NCI-H82 (cell line): ENCODE measurements around the gene TFRC.
"Not testable (repeated sequence)": the region's sequence is repeated elsewhere in the genome, so short reads cannot be mapped to it uniquely, and the experiment has no call there.

Source experiments
- DNase-seq: peaks from one replicate; lab custom pipeline; 2025; lab: John Stamatoyannopoulos, UW

Gene TFRC

DNA sequence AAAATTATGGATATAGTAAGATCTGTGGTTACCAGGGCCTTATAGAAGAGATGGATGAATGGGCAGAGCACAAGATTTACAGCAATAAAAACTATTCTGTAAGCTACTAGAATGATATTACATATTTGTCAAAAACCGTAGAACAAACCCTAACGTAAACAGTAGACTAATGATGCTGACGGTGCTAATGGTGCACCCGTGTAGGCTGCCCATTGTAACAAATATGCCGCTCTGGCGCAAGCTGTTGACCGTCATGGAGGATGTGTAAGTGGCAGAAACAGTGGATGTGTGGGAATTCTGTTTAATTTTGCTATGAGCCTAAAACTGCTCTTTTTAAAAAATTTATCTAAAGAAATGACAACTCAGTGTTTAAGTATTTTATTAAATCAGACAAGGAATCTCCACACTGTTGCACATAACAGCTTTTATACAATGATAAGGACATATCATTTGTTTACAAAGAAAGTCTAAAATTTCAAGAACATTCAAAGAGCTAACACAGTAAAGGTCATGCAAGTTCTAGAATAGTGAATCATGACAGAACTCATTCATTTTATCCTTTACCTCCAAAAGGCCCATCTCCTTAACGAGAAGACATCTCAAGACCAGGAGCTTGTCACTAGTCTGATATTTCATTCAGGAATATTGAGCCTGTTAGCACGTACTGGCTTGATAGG, 32.8 kb downstream of the TFRC start:
- DNase-seq = no peak

DNA sequence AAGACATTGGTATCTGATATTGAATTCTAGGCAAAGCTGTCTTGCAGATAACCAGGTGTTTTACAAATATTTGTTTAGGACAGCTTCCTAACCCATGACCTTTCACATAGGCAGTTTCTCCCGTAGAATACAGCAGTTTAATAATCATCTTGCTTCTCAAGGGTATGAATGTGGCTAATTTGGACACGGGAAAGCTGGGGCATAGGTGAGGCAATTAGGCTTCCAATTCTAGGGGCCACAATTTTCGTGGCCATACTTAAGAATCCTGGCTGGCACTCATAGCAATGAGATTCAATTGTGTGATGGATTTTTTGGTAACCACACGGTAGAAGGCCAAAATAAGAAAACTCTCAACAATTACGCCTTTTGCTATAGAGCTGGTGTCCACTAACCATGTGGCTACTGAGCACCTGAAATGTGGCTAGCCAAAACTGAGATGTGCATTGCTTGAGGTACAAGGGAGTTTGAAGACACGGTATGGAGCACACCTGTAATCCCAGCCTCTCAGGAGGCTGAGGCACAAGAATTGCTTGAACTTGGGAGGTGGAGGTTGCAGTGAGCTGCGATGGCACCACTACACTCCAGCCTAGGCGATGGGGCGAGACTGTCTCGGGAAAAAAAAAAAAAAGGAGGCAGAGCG, 34.4 kb downstream of the TFRC start:
- peak; percentile 38 for DNase-seq

GRCh38 chr3:196044513-196044912, 37.4 kb downstream of the TFRC start:
- DNase-seq = no peak

- no peak for DNase-seq
These were observed 39.2 kb downstream of the TFRC start for GRCh38 chr3:196042673-196043072.

GRCh38 chr3:196039359-196039758, 42.5 kb downstream of the TFRC start:
- no peak for DNase-seq

DNA sequence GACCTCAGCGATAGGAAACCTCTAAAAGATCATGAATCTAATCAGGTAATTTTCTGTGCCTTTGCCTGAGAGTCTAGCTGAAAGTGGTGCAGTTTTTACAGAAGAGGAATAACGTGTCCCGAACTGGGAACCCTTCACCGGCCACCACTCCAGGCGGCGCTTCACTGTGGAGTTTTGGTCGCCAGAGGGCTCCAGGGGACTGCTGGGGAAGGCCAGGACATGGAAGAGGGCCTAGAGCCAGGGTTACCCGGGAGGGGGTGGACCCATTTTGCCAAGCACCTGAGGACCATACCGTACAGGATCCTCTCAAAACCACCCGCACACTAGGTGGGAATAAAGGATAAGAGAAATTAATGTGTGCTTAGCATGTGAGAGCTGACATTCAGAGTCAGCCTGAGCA, 55.8 kb downstream of the TFRC start:
- DNase-seq = not testable (repeated sequence)

DNA sequence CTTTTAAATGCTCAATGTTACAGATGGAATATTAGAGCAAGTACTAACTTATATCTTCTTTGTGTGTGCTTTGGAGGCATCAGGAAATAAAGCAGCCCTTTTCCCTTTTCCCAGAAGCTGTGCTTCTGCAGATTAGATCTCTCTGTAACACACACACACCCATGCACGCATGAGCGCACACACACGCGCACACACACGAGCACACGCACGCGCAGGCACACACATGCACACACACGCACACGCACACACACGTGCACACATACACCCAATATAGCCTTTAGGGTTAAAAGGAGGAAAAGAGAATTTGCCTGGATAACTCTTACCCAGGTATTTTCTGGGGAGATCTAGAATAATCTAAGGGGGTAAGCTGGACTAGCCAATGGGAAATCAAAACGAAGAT, 56.9 kb downstream of the TFRC start:
- no peak for DNase-seq

- no peak for DNase-seq
These were observed 57.9 kb downstream of the TFRC start for GRCh38 chr3:196023947-196024346.

DNA sequence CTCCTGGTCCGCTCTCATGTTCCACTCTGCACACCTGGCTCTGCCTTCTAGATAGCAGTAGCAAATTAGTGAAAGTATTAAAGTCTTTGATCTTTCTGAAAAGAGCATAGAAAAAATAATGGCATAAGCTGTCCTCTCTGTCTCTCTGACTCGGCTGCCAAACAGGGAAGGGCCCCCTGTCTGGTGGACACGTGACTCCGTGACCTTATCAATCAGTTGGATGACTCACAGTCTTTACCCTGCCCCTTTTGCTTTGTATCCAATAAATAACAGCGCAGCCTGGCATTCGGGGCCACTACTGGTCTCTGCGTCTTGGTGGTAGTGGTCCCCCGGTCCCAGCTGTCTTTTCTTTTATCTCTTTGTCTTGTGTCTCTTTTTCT, 59.4 kb downstream of the TFRC start:
- not testable (repeated sequence) for DNase-seq

GRCh38 chr3:196020373-196020772, 61.5 kb downstream of the TFRC start:
- no peak for DNase-seq

DNA sequence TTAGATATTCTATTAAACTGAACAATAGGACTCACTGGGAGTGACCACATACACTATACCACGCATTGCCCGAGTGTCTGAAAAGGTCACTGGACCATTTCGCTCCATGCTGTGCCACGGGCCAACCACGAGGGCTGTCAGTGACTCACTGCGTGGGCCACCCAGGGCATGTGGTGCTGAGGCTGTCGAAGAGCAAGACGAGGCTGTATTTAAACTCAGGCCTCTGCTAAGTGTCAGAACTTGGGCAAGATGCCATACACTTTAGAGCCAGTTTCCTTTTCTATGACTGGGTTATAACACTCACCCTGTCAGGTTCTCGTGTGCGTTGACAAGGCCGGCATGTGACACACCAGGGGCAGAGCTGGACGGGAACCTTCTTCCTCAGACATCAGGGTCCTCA, 62.3 kb downstream of the TFRC start:
- DNase-seq = not testable (repeated sequence)

DNA sequence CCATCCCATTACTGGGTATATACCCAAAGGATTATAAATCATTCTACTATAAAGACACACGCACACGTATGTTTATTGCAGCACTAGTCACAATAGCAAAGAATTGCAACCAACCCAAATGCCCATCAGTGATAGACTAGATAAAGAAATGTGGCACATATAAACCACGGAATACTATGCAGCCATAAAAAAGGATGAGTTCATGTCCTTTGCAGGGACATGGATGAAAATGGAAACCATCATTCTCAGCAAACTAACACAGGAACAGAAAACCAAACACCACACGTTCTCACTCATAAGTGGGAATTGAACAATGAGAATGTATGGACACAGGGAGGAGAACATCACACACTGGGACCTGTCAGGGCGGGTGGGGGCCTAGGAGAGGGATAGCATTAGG, 63.7 kb downstream of the TFRC start:
- not testable (repeated sequence) for DNase-seq

- DNase-seq = no peak
These were observed 65.4 kb downstream of the TFRC start for GRCh38 chr3:196016485-196016884.

- no peak for DNase-seq
These were observed 65.8 kb downstream of the TFRC start for GRCh38 chr3:196016059-196016458.

DNA sequence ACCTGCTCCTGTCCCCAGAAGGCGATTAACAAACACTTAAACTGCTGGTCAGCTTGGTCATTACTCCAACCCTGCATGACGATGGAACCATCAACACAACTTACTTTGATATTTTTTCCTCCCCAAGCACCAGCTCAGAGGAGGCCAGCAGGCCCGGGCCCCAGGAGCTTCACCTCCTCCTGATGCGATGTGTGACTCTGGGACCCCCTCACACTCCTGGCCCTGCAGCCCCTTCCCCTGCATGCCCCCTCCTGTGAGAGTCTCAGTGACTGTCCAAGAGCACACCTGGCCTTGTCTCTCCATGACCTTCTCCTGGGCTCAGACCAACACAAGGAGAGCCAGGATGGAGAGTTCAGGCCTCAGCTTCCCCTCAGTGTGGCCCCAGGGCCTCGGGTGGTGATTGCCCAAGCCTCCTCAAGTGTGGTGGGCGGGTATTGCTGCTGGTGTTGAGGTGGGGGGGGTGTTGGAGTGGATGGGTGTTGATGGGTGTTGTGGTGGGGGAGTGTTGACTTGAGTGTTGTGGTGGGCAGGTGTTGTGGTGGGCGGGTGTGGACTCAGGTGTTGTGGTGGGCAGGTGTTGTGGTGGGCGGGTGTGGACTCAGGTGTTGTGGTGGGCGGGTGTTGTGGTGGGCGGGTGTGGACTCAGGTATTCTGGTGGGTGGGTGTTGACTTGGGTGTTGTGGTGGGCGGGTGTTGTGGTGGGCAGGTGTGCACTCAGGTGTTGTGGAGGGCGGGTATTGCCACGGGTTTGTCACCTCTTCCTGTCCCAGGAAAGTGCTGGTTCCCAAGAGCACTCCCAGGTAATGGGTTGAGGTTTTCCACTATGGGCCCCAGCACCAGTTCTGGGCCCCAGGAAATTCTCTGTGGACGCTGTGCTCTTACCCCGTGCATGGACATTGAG, 68.1 kb downstream of the TFRC start:
- DNase-seq = no peak

GRCh38 chr3:196012941-196013476, 68.9 kb downstream of the TFRC start:
- DNase-seq = no peak

DNA sequence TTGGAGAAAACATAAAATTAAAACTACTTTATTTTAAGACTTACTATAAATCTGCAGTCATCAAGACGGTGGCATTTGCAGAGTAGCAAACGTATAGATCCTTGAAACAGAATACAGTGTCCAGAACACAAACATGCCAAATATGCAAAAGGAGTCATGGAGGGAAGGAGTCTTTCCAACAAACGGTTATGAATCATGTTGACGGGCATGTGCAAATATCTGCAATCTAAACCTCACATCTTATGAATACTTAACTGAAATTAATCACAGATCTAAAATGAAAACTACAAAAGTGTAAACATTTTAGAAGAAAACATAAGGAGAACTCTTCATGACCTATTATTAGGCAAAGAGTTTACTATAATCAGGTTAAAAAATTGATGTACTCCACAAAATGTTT, 69.4 kb downstream of the TFRC start:
- no peak for DNase-seq

GRCh38 chr3:196009456-196009855, 72.4 kb downstream of the TFRC start:
- no peak for DNase-seq

DNA sequence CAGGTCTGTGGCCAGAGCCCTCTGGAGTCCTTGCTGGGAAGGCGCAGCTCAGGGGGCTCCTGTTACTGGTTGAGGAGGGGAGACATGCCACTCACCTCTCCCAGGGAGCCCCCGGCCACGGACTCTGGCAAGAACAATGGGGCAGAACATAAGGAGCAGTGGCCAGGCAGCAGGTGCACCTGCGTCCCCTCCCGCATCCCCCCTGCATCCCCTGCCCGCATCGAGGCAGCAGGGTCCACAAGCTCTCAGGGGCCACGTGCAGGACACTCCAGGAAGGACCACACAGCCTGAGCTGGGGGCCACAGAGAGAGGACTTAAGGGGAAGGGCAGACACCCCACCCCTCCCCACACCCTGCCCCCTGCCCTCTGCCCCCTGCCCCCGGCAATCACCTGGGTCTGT, 73.0 kb downstream of the TFRC start:
- DNase-seq = no peak

GRCh38 chr3:196008387-196008786, 73.5 kb downstream of the TFRC start:
- no peak for DNase-seq

- DNase-seq = no peak
These were observed 74.0 kb downstream of the TFRC start for GRCh38 chr3:196007744-196008335.

GRCh38 chr3:196005338-196005737, 76.6 kb downstream of the TFRC start:
- not testable (repeated sequence) for DNase-seq
